H1 (cell line): ENCODE results near the gene CCR8. TPM values are rescaled to one million over a fixed set of nuclear protein-coding genes. Genes with fewer than 3 reads are reported as not detected.

ENCODE experiments used
- CTCF ChIA-PET: fragments of 300-600 bp; sonication (Branson Sonifier 250); formaldehyde crosslinking; loops from one replicate; lab custom pipeline; 2021; ENCODE audit not compliant: partially characterized antibody; lab: Charles Lee
- POLR2A ChIA-PET: fragments of 300-600 bp; sonication (Branson Sonifier 250); formaldehyde crosslinking; loops from one replicate; lab custom pipeline; 2021; ENCODE audit warnings: inconsistent platforms; ENCODE audit not compliant: partially characterized antibody; lab: Charles Lee
- DNase-seq, 2 experiments: peaks; one replicate each; pipeline versions ENCODE4 v3.0.0 to v3.0.0-alpha.2; 2010 to 2022; ENCODE audit warnings: low spot score in 2 of 2, low read depth in 1 of 2, mixed read lengths in 1 of 2
- FAIRE-seq: peaks from 2 replicates; lab custom pipeline; 2011; peaks lifted over from hg19 to GRCh38; lab: Jason Lieb, UNC
- H2AFZ ChIP-seq: 2 replicates; pipeline ENCODE4 v1.8.1; 2012; ENCODE audit warnings: low read length, inconsistent platforms
- H2AK5ac ChIP-seq: 2 replicates; pipeline ENCODE4 v1.6.1; 2013; ENCODE audit warnings: low read depth, low read length
- H2BK120ac ChIP-seq: replicated peaks from 2 replicates; pipeline ENCODE3; 2013; ENCODE audit warnings: low read depth, low read length, inconsistent platforms
- H2BK12ac ChIP-seq: 2 replicates; pipeline ENCODE4 v1.6.1; 2013; ENCODE audit warnings: low read depth, low read length
- H2BK15ac ChIP-seq: 2 replicates; pipeline ENCODE4 v1.6.1; 2013; ENCODE audit warnings: low read length
- H2BK20ac ChIP-seq: 2 replicates; pipeline ENCODE4 v1.6.1; 2013; ENCODE audit warnings: low read length
- H2BK5ac ChIP-seq: 2 replicates; pipeline ENCODE4 v1.6.1; 2013; ENCODE audit warnings: low read depth, low read length
- H3K14ac ChIP-seq: 2 replicates; pipeline ENCODE4 v1.6.1; 2013; ENCODE audit warnings: inconsistent platforms; ENCODE audit not compliant: insufficient read length
- H3K18ac ChIP-seq: 2 replicates; pipeline ENCODE4 v1.6.1; 2013; ENCODE audit warnings: low read length; ENCODE audit errors: extremely low read depth
- H3K23ac ChIP-seq: 2 replicates; pipeline ENCODE4 v1.6.1; 2013; ENCODE audit warnings: inconsistent platforms; ENCODE audit not compliant: insufficient read length
- H3K23me2 ChIP-seq: 2 replicates; pipeline ENCODE4 v1.6.1; 2013; ENCODE audit warnings: low read depth, low read length
- H3K27ac ChIP-seq: 2 replicates; pipeline ENCODE4 v1.6.1; 2011; ENCODE audit warnings: low read depth, low read length, inconsistent platforms
- H3K27me3 ChIP-seq, 4 experiments: replicated peaks in 1 of 4; 1 replicate in 1 of 4; 2 replicates in 3 of 4; pipeline versions ENCODE4 v1.6.1 to v1.8.1; 2011 to 2013; ENCODE audit warnings: low read length in 3 of 4, mild to moderate bottlenecking in 3 of 4, inconsistent platforms in 2 of 4, mixed read lengths in 2 of 4, moderate library complexity in 1 of 4; ENCODE audit not compliant: control insufficient read depth in 3 of 4, insufficient read depth in 3 of 4; ENCODE audit errors: extremely low read depth in 1 of 4
- H3K36me3 ChIP-seq, 4 experiments: 2 replicates each; pipeline versions ENCODE4 v1.6.1 to v1.8.1; 2011 to 2013; ENCODE audit warnings: mild to moderate bottlenecking in 4 of 4, low read length in 3 of 4, moderate library complexity in 2 of 4, control low read depth in 1 of 4, inconsistent platforms in 1 of 4; ENCODE audit not compliant: insufficient read depth in 4 of 4, control insufficient read depth in 2 of 4
- H3K4ac ChIP-seq: replicated peaks from 2 replicates; pipeline ENCODE3; 2013; ENCODE audit warnings: low read length, low read depth, mixed read lengths, inconsistent platforms; ENCODE audit not compliant: insufficient read length
- H3K4me1 ChIP-seq, 4 experiments: replicated peaks in 1 of 4; 1 replicate in 1 of 4; 2 replicates in 3 of 4; pipeline versions ENCODE4 v1.6.1 to v1.8.1; 2011 to 2013; ENCODE audit warnings: low read length in 3 of 4, inconsistent platforms in 2 of 4, mixed read lengths in 1 of 4; ENCODE audit not compliant: insufficient read depth in 4 of 4, control insufficient read depth in 3 of 4
- H3K4me2 ChIP-seq, 2 experiments: 2 replicates each; pipeline versions ENCODE4 v1.6.1 to v1.8.1; 2011 to 2013; ENCODE audit warnings: low read depth in 2 of 2, low read length in 2 of 2, control low read depth in 1 of 2, inconsistent platforms in 1 of 2, mild to moderate bottlenecking in 1 of 2; ENCODE audit not compliant: insufficient read depth in 1 of 2
- H3K4me3 ChIP-seq, 4 experiments: fragments of 200-600, 300-600 bp in 1 of 4; sonication (generic), shearing (Covaris generic), sonication (Bioruptor Twin) in 1 of 4; 2 replicates each; pipeline versions ENCODE4 v1.5.1 to v1.8.1; 2011 to 2016; ENCODE audit warnings: low read length in 4 of 4, low read depth in 3 of 4, control low read depth in 2 of 4, inconsistent platforms in 2 of 4, mild to moderate bottlenecking in 2 of 4, mixed read lengths in 1 of 4, moderate library complexity in 1 of 4; ENCODE audit not compliant: insufficient read depth in 2 of 4; ENCODE audit errors: extremely low read depth in 1 of 4
- H3K56ac ChIP-seq: replicated peaks from 2 replicates; pipeline ENCODE3; 2013; ENCODE audit warnings: low read depth, mild to moderate bottlenecking, mixed read lengths, low read length, inconsistent platforms; ENCODE audit not compliant: insufficient read length
- H3K79me1 ChIP-seq: 2 replicates; pipeline ENCODE4 v1.6.1; 2013; ENCODE audit warnings: low read depth, low read length, control low read depth
- H3K79me2 ChIP-seq, 2 experiments: 2 replicates each; pipeline versions ENCODE4 v1.6.1 to v1.8.1; 2012 to 2013; ENCODE audit warnings: low read length in 2 of 2, mild to moderate bottlenecking in 2 of 2, inconsistent platforms in 1 of 2; ENCODE audit not compliant: insufficient read depth in 2 of 2, control insufficient read depth in 1 of 2
- H3K9ac ChIP-seq, 4 experiments: replicated peaks in 1 of 4; 1 replicate in 1 of 4; 2 replicates in 3 of 4; pipeline versions ENCODE4 v1.6.1 to v1.8.1; 2011 to 2013; ENCODE audit warnings: low read depth in 3 of 4, low read length in 3 of 4, control low read depth in 2 of 4, mild to moderate bottlenecking in 2 of 4, moderate library complexity in 2 of 4, inconsistent platforms in 1 of 4; ENCODE audit errors: extremely low read depth in 1 of 4
- H3K9me3 ChIP-seq, 2 experiments: 2 replicates each; pipeline versions ENCODE4 v1.6.1 to v1.8.1; 2012 to 2013; ENCODE audit warnings: mild to moderate bottlenecking in 2 of 2, moderate library complexity in 2 of 2, control low read depth in 1 of 2, inconsistent platforms in 1 of 2, low read depth in 1 of 2, low read length in 1 of 2, mixed read lengths in 1 of 2; ENCODE audit not compliant: insufficient read depth in 2 of 2
- H4K20me1 ChIP-seq, 2 experiments: replicated peaks in 1 of 2; 2 replicates each; pipeline versions ENCODE3 to v1.8.1; 2011 to 2013; ENCODE audit warnings: inconsistent platforms in 2 of 2, low read length in 2 of 2, mild to moderate bottlenecking in 1 of 2; ENCODE audit not compliant: insufficient read depth in 2 of 2, control insufficient read depth in 1 of 2
- H4K5ac ChIP-seq: 2 replicates; pipeline ENCODE4 v1.6.1; 2013; ENCODE audit warnings: low read length, low read depth, mixed read lengths, inconsistent platforms; ENCODE audit not compliant: insufficient read length
- H4K8ac ChIP-seq: 2 replicates; pipeline ENCODE4 v1.8.0; 2013; ENCODE audit warnings: mild to moderate bottlenecking, moderate library complexity, low read length, inconsistent platforms; ENCODE audit not compliant: insufficient read depth; ENCODE audit errors: extremely low read depth
- H4K91ac ChIP-seq: replicated peaks from 2 replicates; pipeline ENCODE3; 2013; ENCODE audit warnings: low read length, mixed read lengths, inconsistent platforms; ENCODE audit not compliant: insufficient read length
- WGBS, 2 experiments: shearing (Covaris generic) in 1 of 2; methylation state at CpG; one replicate each; pipeline versions ENCODE4 v1.1.6 to v1.1.7; 2013 to 2015; ENCODE audit warnings: low lambda C conversion rate in 2 of 2, mixed read lengths in 2 of 2, inconsistent platforms in 1 of 2, low coverage in 1 of 2, missing lambda C conversion rate in 1 of 2; ENCODE audit not compliant: insufficient replicate concordance in 2 of 2, insufficient coverage in 1 of 2, insufficient read length in 1 of 2; ENCODE audit errors: extremely low coverage in 1 of 2, missing lambda C conversion rate in 1 of 2; 5-methylcytosine and 5-hydroxymethylcytosine counted together
- polyA plus RNA-seq, 7 experiments: library from polyadenylated mRNA; depleted of rRNA in 3 of 7; stranded (reverse) in 5 of 7; unstranded in 2 of 7; fragments of >200 nt in 5 of 7; fragments of 200-250 nt in 2 of 7; gene quantifications; 1 replicate in 5 of 7; 2 replicates in 1 of 7; 4 replicates in 1 of 7; pipeline versions ENCODE4 v1.2.1 to v1.2.3, GENCODE V29; 2011 to 2013; ENCODE audit warnings: missing spikeins in 2 of 7, mixed read lengths in 2 of 7
- total RNA-seq: library from RNA; stranded (reverse); fragmentation: NEBNext Ultra II Directional; extraction: Animal tissue kit (Norgen Biotek cat#: 25700); gene quantifications from 2 replicates; pipeline ENCODE4 v1.2.1, GENCODE V29; 2021

Gene CCR8
- total and polyA plus RNA-seq, 2 of the 8 experiments (the other 6 are each of a cell fraction or from before 2014, with no cell fraction given) = 0.35 TPM; not detected in 1

GRCh38 chr3:39327746-39328349, 1.7 kb upstream of the CCR8 start:
- no peaks in the 10 kb centered on the region for H4K20me1 ChIP-seq
- no peaks in the 10 kb centered on the region; a peak in 1 of 8 replicates for H3K36me3 ChIP-seq
- H3K4me3 ChIP-seq = no peak overlapping the region
- no peak overlapping the region for H2BK5ac ChIP-seq
- H4K8ac ChIP-seq = no peak overlapping the region
- H2BK120ac ChIP-seq = no peak overlapping the region
- no peak overlapping the region for H4K5ac ChIP-seq
- no peak overlapping the region for H2BK12ac ChIP-seq
- H3K4ac ChIP-seq = no peak overlapping the region
- no peak overlapping the region for H3K56ac ChIP-seq
- no peak overlapping the region for H3K4me2 ChIP-seq
- FAIRE-seq (no peak), DNase-seq (no peak)
- H4K91ac ChIP-seq = no peak overlapping the region
- no peak overlapping the region for H2BK20ac ChIP-seq
- H3K4me1 ChIP-seq = peaks cover 0 to 7% (median 2%) of the 10 kb centered on the region in 4 experiments; a peak in 2 of 7 replicates
- no peaks in the 10 kb centered on the region for H3K27me3 ChIP-seq
- H3K18ac ChIP-seq = no peak overlapping the region
- no peak overlapping the region for H2AFZ ChIP-seq
- no peaks in the 10 kb centered on the region for H3K79me2 ChIP-seq
- 90% methylated on average over 4 of the region's 4 CpGs; no CpG with 5 or more reads in 1 of the 2 experiments for WGBS, 2 experiments
- H3K14ac ChIP-seq = no peak overlapping the region
- H3K9me3 ChIP-seq = peaks cover 0 to 5% of the 10 kb centered on the region in 2 experiments; a peak in 1 of 4 replicates
- no peak overlapping the region for H3K27ac ChIP-seq
- no peaks in the 10 kb centered on the region for H3K23me2 ChIP-seq
- no peak overlapping the region for H2BK15ac ChIP-seq
- ChIA-PET POLR2A (no interaction called here), CTCF (interaction anchor here (1.4 kb wide), 1 partner anchor 36 kb away, joined by 4 read pairs; no protein-coding TSS in a partner anchor)
- H2AK5ac ChIP-seq = no peak overlapping the region
- H3K9ac ChIP-seq = no peak overlapping the region
- H3K23ac ChIP-seq = no peak overlapping the region
- no peaks in the 10 kb centered on the region for H3K79me1 ChIP-seq
